GM19351 (cell line): ENCODE data around the gene MBD3.
"Not testable (repeated sequence)": the region's sequence is repeated elsewhere in the genome, so short reads cannot be mapped to it uniquely, and the experiment has no call there.

Source experiments
- ATAC-seq: cut with Tn5 transposase; IDR thresholded peaks from one replicate; pipeline ENCODE4 v1.9.1; 2021; ENCODE audit warnings: mild to moderate bottlenecking, moderate library complexity; ENCODE audit not compliant: unreplicated experiment

The MBD3 gene

GRCh38 chr19:1592755-1593500 is at the start of gene MBD3:
TSS of gene MBD3 (minus strand) at chr19:1592865. CDS start at chr19:1592631, 234 bp downstream.
- ATAC-seq = peak; percentile 70

- not testable (repeated sequence) for ATAC-seq
Observed at GRCh38 chr19:1640893-1641448, 48.3 kb upstream of the MBD3 start.

GRCh38 chr19:1636325-1637236 is 43.9 kb upstream of the MBD3 start:
- ATAC-seq = no peak

GRCh38 chr19:1634938-1635243 is 42.2 kb upstream of the MBD3 start:
- no peak for ATAC-seq

GRCh38 chr19:1634242-1634937 is 41.7 kb upstream of the MBD3 start:
- ATAC-seq = no peak

GRCh38 chr19:1633269-1633826 is 40.7 kb upstream of the MBD3 start:
- ATAC-seq = no peak

- no peak for ATAC-seq
Observed at GRCh38 chr19:1632462-1633268, 40.0 kb upstream of the MBD3 start.

- ATAC-seq = no peak
Observed at GRCh38 chr19:1631557-1632100, 39.0 kb upstream of the MBD3 start.

GRCh38 chr19:1630811-1631210 is 38.1 kb upstream of the MBD3 start:
- ATAC-seq = no peak

- no peak for ATAC-seq
Observed at GRCh38 chr19:1630012-1630411, 37.3 kb upstream of the MBD3 start.

GRCh38 chr19:1629256-1629808 is 36.7 kb upstream of the MBD3 start:
- no peak for ATAC-seq

GRCh38 chr19:1627194-1627593 is 34.5 kb upstream of the MBD3 start:
- ATAC-seq = no peak

- ATAC-seq = no peak
Observed at GRCh38 chr19:1626417-1627010, 33.8 kb upstream of the MBD3 start.

GRCh38 chr19:1624458-1624857 is 31.8 kb upstream of the MBD3 start:
- ATAC-seq = no peak

GRCh38 chr19:1622541-1622940 is 29.9 kb upstream of the MBD3 start:
- ATAC-seq = no peak

GRCh38 chr19:1622007-1622406 is 29.3 kb upstream of the MBD3 start:
- ATAC-seq = no peak

GRCh38 chr19:1621574-1621973 is 28.9 kb upstream of the MBD3 start:
- no peak for ATAC-seq

- no peak for ATAC-seq
Observed at GRCh38 chr19:1621021-1621420, 28.4 kb upstream of the MBD3 start.

GRCh38 chr19:1620502-1620901 is 27.8 kb upstream of the MBD3 start:
- no peak for ATAC-seq
